HCT116 (cell line): ENCODE measurements around the gene DPF1. TPM values are rescaled to one million over a fixed set of nuclear protein-coding genes. Genes with fewer than 3 reads are reported as not detected.

Source experiments
- ATAC-seq: fragments of 200-7000 bp; cut with Tn5 transposase; 2 replicates; pipeline ENCODE4 v1.9.1; 2020; ENCODE audit warnings: mild to moderate bottlenecking, moderate library complexity
- BruUV-seq: library from RNA; stranded (reverse); fragments of 400-500 nt; replicated peaks from 2 replicates; lab custom pipeline; 2021; lab: Mats Ljungman, UMichigan
- CTCF ChIA-PET: fragments of 300-600 bp; sonication (Branson Sonifier 250); formaldehyde crosslinking; loops from one replicate; lab custom pipeline; 2021; ENCODE audit warnings: antibody characterized with exemption; lab: Charles Lee
- POLR2A ChIA-PET: fragments of 300-600, 350-600 bp; sonication (Branson Sonifier 250); formaldehyde crosslinking; loops from one replicate; lab custom pipeline; 2021; ENCODE audit warnings: antibody characterized with exemption; lab: Charles Lee
- RAD21 ChIA-PET, 2 experiments: fragments of 300-600 bp; sonication (Branson Sonifier 250); formaldehyde crosslinking; loops; one replicate each; lab custom pipeline; 2023; ENCODE audit warnings: low total read pairs in 2 of 2; ENCODE audit not compliant: uncharacterized antibody in 2 of 2, unreplicated experiment in 2 of 2, low non-redundant PET in 1 of 2; lab: Charles Lee
- DNase-seq: peaks from one replicate; pipeline ENCODE4 v3.0.0-alpha.2; 2010; ENCODE audit warnings: low read depth, low spot score
- H2AFZ ChIP-seq: fragments of 200-600 bp; shearing (Covaris generic), sonication (generic); 2 replicates; pipeline ENCODE4 v1.6.1; 2017; ENCODE audit warnings: low read depth, mixed run types, mixed read lengths, antibody characterized with exemption, low read length; ENCODE audit not compliant: poor library complexity, severe bottlenecking
- H3K27ac ChIP-seq: 2 replicates; pipeline ENCODE4 v1.5.1; 2012; ENCODE audit warnings: low read depth, low read length
- H3K27me3 ChIP-seq: fragments of 200-600 bp; sonication (generic); 2 replicates; pipeline ENCODE4 v1.6.1; 2016; ENCODE audit warnings: mixed run types, low read length, mixed read lengths; ENCODE audit not compliant: insufficient read depth
- H3K36me3 ChIP-seq, 2 experiments: fragments of 200-500 bp in 1 of 2; fragments of 200-600 bp in 1 of 2; sonication (Bioruptor generic) in 1 of 2; sonication (generic) in 1 of 2; 2 replicates each; pipeline versions ENCODE4 v1.5.1 to v1.6.1; 2014 to 2016; ENCODE audit warnings: low read length in 2 of 2, inconsistent platforms in 1 of 2, mixed read lengths in 1 of 2, mixed run types in 1 of 2; ENCODE audit not compliant: insufficient read depth in 2 of 2, control insufficient read depth in 1 of 2
- H3K4me1 ChIP-seq, 2 experiments: fragments of 200-600 bp in 1 of 2; sonication (generic) in 1 of 2; 2 replicates each; pipeline versions ENCODE4 v1.5.1 to v1.6.1; 2012 to 2017; ENCODE audit warnings: low read length in 2 of 2, inconsistent platforms in 1 of 2, mild to moderate bottlenecking in 1 of 2, mixed read lengths in 1 of 2, mixed run types in 1 of 2, moderate library complexity in 1 of 2; ENCODE audit not compliant: insufficient read depth in 2 of 2, control insufficient read depth in 1 of 2
- H3K4me2 ChIP-seq: fragments of 200-600 bp; sonication (generic); 2 replicates; pipeline ENCODE4 v1.6.1; 2017; ENCODE audit warnings: mixed run types, low read length, mixed read lengths
- H3K4me3 ChIP-seq, 2 experiments: fragments of 200-600 bp in 1 of 2; sonication (generic) in 1 of 2; replicated peaks in 1 of 2; 2 replicates each; pipeline ENCODE4 v1.5.1; 2011 to 2016; ENCODE audit warnings: low read length in 2 of 2, control low read depth in 1 of 2, low read depth in 1 of 2, mild to moderate bottlenecking in 1 of 2, mixed read lengths in 1 of 2, mixed run types in 1 of 2
- H3K79me2 ChIP-seq: fragments of 200-600 bp; sonication (generic); 2 replicates; pipeline ENCODE4 v1.6.1; 2017; ENCODE audit warnings: mild to moderate bottlenecking, mixed run types, low read length, moderate library complexity, mixed read lengths; ENCODE audit not compliant: insufficient read depth
- H3K9ac ChIP-seq: fragments of 200-600 bp; sonication (generic); 2 replicates; pipeline ENCODE4 v1.6.1; 2016; ENCODE audit warnings: low read length, mixed read lengths
- H3K9me2 ChIP-seq: fragments of 200-600 bp; sonication (generic), shearing (Covaris generic); 2 replicates; pipeline ENCODE4 v1.6.1; 2017; ENCODE audit warnings: mixed run types, mild to moderate bottlenecking, moderate library complexity; ENCODE audit not compliant: insufficient read depth
- H3K9me3 ChIP-seq, 2 experiments: fragments of 200-500 bp in 1 of 2; fragments of 200-600 bp in 1 of 2; sonication (Bioruptor generic) in 1 of 2; sonication (generic) in 1 of 2; 2 replicates each; pipeline ENCODE4 v1.6.1; 2014 to 2017; ENCODE audit warnings: low read length in 2 of 2, mixed read lengths in 2 of 2, inconsistent platforms in 1 of 2, low read depth in 1 of 2, mild to moderate bottlenecking in 1 of 2, mixed run types in 1 of 2, moderate library complexity in 1 of 2; ENCODE audit not compliant: control insufficient read depth in 1 of 2, insufficient read depth in 1 of 2
- H4K20me1 ChIP-seq: fragments of 200-600 bp; sonication (generic), shearing (Covaris generic); 2 replicates; pipeline ENCODE4 v1.6.1; 2017; ENCODE audit warnings: mixed run types, mild to moderate bottlenecking, moderate library complexity; ENCODE audit not compliant: insufficient read depth
- CBX3 ChIP-seq: IDR thresholded peaks from 2 replicates; pipeline ENCODE4 v1.6.1; 2012; ENCODE audit warnings: low read depth
- CEBPB ChIP-seq: IDR thresholded peaks from 2 replicates; pipeline ENCODE4 v1.6.1; 2012; ENCODE audit warnings: low read depth
- CTCF ChIP-seq, 3 experiments: fragments of 200-600 bp in 1 of 3; sonication (generic) in 1 of 3; IDR thresholded peaks in 2 of 3; conservative IDR thresholded peaks in 1 of 3; 2 replicates each; pipeline ENCODE4 v1.5.1; 2012 to 2017; ENCODE audit warnings: low read depth in 2 of 3, low read length in 2 of 3, antibody characterized with exemption in 1 of 3, borderline replicate concordance in 1 of 3, control low read depth in 1 of 3, mild to moderate bottlenecking in 1 of 3, mixed read lengths in 1 of 3, mixed run types in 1 of 3, moderate library complexity in 1 of 3; ENCODE audit not compliant: insufficient read depth in 1 of 3
- EGR1 ChIP-seq: IDR thresholded peaks from 2 replicates; pipeline ENCODE4 v1.6.1; 2012; ENCODE audit warnings: low read depth
- POLR2A ChIP-seq: IDR thresholded peaks from 2 replicates; pipeline ENCODE4 v1.7.0; 2011; ENCODE audit warnings: borderline replicate concordance; ENCODE audit not compliant: insufficient read depth, insufficient read length; ENCODE audit errors: extremely low read depth
- RAD21 ChIP-seq: IDR thresholded peaks from 2 replicates; pipeline ENCODE4 v1.6.1; 2012; ENCODE audit warnings: low read depth, mild to moderate bottlenecking
- SIN3A ChIP-seq: IDR thresholded peaks from 2 replicates; pipeline ENCODE4 v1.6.1; 2012; ENCODE audit warnings: low read depth
- YY1 ChIP-seq: IDR thresholded peaks from 2 replicates; pipeline ENCODE4 v1.6.1; 2011; ENCODE audit warnings: low read length, low read depth, moderate library complexity, mild to moderate bottlenecking; ENCODE audit not compliant: insufficient replicate concordance; ENCODE audit errors: extremely low read depth
- ZBTB33 ChIP-seq: IDR thresholded peaks from 2 replicates; pipeline ENCODE4 v1.6.1; 2011; ENCODE audit warnings: mild to moderate bottlenecking, low read length, moderate library complexity; ENCODE audit not compliant: insufficient replicate concordance; ENCODE audit errors: extremely low read depth
- intact Hi-C: fragments of 100-400 bp; cut with micrococcal nuclease; formaldehyde crosslinking; loops from 2 replicates; pipeline ENCODE4 v1.10.0; 2022
- total RNA-seq: library from RNA; stranded (reverse); gene quantifications from one replicate; pipeline ENCODE4 v1.2.1, GENCODE V29; 2021; ENCODE audit not compliant: unreplicated experiment

The DPF1 gene
- total RNA-seq, 1 experiment from 2014 or later, result 9.7 TPM

- CTCF ChIA-PET, result interaction anchor here (4.8 kb wide), 1 partner anchor 89 kb away, joined by 40 read pairs; the partner anchor contains the start of gene CATSPERG
- no peaks in the 10 kb centered on the region for H4K20me1 ChIP-seq
- TF ChIP-seq ZBTB33 (no peak), SIN3A (no peak), CBX3 (no peak), EGR1 (no peak), POLR2A (no peak), CTCF (IDR thresholded peaks at IDR 0.05 in 2 of 3, conservative IDR thresholded peaks at IDR 0.05 in 1 of 3; ENCODE audit: borderline replicate concordance in 1 of 3, insufficient read depth in 1 of 3, low read depth in 2 of 3, low read length in 2 of 3) (no peak), CEBPB (no peak), YY1 (no peak), RAD21 (no peak)
- H3K4me1 ChIP-seq, result peaks cover 15 to 40% of the 10 kb centered on the region in 2 experiments
- BruUV-seq, result no TSS peak
- ATAC-seq, result no peak
- no peak overlapping the region for H3K9ac ChIP-seq
- peak overlapping the region; percentile 84; the same call in 1 of the 2 replicates for H3K4me2 ChIP-seq
- intact Hi-C loops, result no loop called here
- H3K9me3 ChIP-seq, result no peaks in the 10 kb centered on the region
- H3K79me2 ChIP-seq, result no peaks in the 10 kb centered on the region
- H3K27ac ChIP-seq, result no peak overlapping the region
- no peak overlapping the region for H2AFZ ChIP-seq
- no peaks in the 10 kb centered on the region for H3K27me3 ChIP-seq
- H3K36me3 ChIP-seq, result no peaks in the 10 kb centered on the region
- RAD21 ChIA-PET, result interaction anchor here in 1 of 2 experiments (0.7 kb wide), 1 partner anchor 183 kb away, joined by 3 read pairs; no protein-coding TSS in a partner anchor
- no peak for DNase-seq
- no peaks in the 10 kb centered on the region for H3K9me2 ChIP-seq
- POLR2A ChIA-PET, result interaction anchor here (1.2 to 2.0 kb wide), 3 partner anchors 18 to 72 kb away, joined by 4 to 7 read pairs (median 5); partner anchors contain the start of genes C19orf33 and SPINT2
- no peak overlapping the region for H3K4me3 ChIP-seq
Observed at GRCh38 chr19:38245826-38246498, 21.9 kb upstream of the DPF1 start.
